ENCODE measurements around the gene TBC1D20. TPM values are rescaled to one million over a fixed set of nuclear protein-coding genes. Genes with fewer than 3 reads are reported as not detected.
A peak's percentile ranks its signal among the peaks of the same experiment; 100 is the strongest.

The TBC1D20 gene
- total RNA-seq, 1 experiment from 2014 or later = 20.1 TPM

DNA sequence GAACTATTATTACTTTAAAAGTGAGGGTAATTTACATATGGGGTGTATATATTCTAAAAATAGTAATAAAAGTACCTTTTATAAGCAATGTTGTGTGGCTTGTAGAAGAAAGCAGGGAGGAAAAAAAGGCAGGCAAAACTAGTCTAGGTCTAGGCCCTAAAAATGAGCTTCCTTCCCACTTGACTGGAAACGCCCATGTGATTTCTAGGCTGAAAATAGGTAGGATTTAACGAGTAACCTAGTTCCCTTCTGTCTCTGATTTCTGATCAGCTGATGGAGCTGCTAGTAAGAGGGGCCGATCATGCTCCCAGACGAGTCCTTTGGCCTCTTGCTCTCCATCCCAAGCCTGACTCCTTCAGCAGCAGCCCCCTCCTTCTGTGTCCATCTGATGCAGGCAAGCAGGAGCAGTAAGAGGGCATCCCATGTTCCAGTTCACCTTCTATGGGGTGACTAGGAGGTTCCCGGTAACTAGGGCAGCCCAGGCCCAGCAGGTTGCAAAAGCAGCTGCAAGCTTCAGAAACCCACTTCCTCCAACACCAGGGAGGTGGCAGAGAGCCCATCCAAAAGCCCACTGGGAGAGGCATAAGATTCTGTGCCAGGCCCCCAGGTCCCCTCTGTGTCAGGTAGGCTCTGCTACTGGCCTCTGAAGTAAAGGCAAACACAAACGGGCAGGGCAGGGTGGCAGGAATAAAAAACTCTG lies 24.4 kb downstream of the TBC1D20 start:
- Histone ChIP-seq H3K4me1 (replicated peaks) (no peaks in the 10 kb centered on the region), H3K27me3 (replicated peaks) (no peaks in the 10 kb centered on the region), H3K9me3 (replicated peaks) (no peaks in the 10 kb centered on the region), H3K4me3 (no peak overlapping the region), H3K27ac (no peak overlapping the region), H3K36me3 (peaks cover 88% of the 10 kb centered on the region)
- no peak for DNase-seq (ENCODE audit: low read depth in 1 of 2, low spot score in 2 of 2)

- no peak overlapping the region for H3K27ac ChIP-seq
- no peak for DNase-seq (ENCODE audit: low read depth in 1 of 2, low spot score in 2 of 2)
- H3K36me3 ChIP-seq = peaks cover 89% of the 10 kb centered on the region
- no peak overlapping the region for H3K4me3 ChIP-seq
- no peaks in the 10 kb centered on the region for H3K27me3 ChIP-seq (replicated peaks)
- no peaks in the 10 kb centered on the region for H3K4me1 ChIP-seq (replicated peaks)
- H3K9me3 ChIP-seq (replicated peaks) = no peaks in the 10 kb centered on the region
Measured at GRCh38 chr20:436476-436875, 25.9 kb downstream of the TBC1D20 start.

DNA sequence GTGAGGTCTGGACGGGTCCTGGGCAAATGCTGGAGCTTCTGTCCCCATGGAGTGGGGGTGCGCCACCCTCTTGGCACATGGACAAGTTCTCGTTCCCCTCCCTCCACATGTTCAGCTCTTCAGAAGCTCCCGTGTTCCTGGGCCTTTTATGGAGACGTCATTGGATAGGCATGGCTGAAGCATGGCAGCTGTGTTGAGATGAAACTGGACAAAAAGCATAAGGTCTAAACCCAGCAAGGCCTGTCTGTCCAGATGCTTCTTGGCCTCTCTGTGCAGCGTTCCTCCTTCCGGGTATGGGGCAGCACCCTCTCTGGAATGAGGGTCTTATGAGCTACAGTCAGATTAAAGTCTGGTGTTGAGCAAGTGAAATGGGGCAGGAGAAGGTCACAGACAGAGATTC lies 26.8 kb downstream of the TBC1D20 start:
- no peak overlapping the region for H3K27ac ChIP-seq
- H3K9me3 ChIP-seq (replicated peaks) = no peaks in the 10 kb centered on the region
- no peaks in the 10 kb centered on the region for H3K27me3 ChIP-seq (replicated peaks)
- H3K4me1 ChIP-seq (replicated peaks) = no peaks in the 10 kb centered on the region
- no peak overlapping the region for H3K4me3 ChIP-seq
- no peak for DNase-seq (ENCODE audit: low read depth in 1 of 2, low spot score in 2 of 2)
- H3K36me3 ChIP-seq = peaks cover 89% of the 10 kb centered on the region

GRCh38 chr20:434661-435419 lies 27.5 kb downstream of the TBC1D20 start:
- no peak for DNase-seq (ENCODE audit: low read depth in 1 of 2, low spot score in 2 of 2)
- peaks cover 89% of the 10 kb centered on the region for H3K36me3 ChIP-seq
- H3K27ac ChIP-seq = no peak overlapping the region
- no peaks in the 10 kb centered on the region for H3K4me1 ChIP-seq (replicated peaks)
- H3K9me3 ChIP-seq (replicated peaks) = no peaks in the 10 kb centered on the region
- no peak overlapping the region for H3K4me3 ChIP-seq
- H3K27me3 ChIP-seq (replicated peaks) = no peaks in the 10 kb centered on the region

DNA sequence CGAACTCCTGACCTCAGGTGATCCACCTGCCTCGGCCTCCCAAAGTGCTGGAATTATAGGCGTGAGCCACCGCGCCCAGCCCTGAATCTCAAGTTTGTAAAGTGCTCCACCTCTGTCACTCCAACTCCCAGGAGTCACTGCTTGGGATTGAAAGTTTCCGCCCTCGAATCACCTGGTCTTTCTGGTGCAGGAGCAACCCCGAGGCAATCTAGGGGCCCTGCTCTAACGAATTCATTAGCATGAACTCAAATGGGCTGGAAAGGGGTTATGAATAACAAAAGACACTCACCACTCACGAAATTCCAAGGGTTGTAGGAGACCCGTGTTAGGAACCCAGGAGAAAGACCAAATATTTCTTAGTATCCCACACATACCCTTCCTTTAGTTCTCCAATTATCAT lies 28.1 kb downstream of the TBC1D20 start:
- no peak for DNase-seq (ENCODE audit: low read depth in 1 of 2, low spot score in 2 of 2)
- H3K27me3 ChIP-seq (replicated peaks) = no peaks in the 10 kb centered on the region
- H3K9me3 ChIP-seq (replicated peaks) = no peaks in the 10 kb centered on the region
- peaks cover 89% of the 10 kb centered on the region for H3K36me3 ChIP-seq
- no peaks in the 10 kb centered on the region for H3K4me1 ChIP-seq (replicated peaks)
- no peak overlapping the region for H3K27ac ChIP-seq
- no peak overlapping the region for H3K4me3 ChIP-seq

DNA sequence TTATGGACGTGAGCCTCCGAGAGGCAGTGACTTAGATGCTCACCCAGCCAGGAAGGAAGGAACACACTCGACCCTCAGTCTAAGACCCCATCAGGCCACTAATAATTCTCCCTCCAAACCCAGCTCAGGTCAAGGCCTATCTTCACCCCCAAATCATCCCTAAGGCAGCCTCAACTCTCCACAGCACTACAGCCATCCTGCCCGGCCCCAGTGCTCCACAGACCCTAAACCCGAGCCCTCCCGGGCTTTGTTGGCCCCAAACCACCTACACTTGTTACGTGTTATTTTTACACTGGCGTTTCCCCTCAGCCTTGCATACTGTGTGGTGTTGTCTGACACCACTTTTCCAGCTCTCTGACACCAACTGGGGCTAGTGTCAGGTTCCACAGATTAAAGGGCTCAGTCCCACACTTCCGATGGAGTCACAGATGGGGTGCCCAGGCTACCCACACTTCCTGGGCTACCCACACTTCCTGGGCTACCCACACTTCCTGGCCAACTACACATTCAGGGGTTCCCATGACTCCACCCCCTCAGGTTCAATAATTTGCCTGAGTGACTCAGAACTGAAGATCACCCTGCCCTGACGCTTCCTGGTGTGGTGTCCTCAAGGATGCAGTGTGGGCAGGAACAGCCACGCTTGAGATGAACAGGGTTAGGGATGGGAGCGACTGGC lies 28.9 kb downstream of the TBC1D20 start:
- peaks cover 88% of the 10 kb centered on the region for H3K36me3 ChIP-seq
- H3K4me1 ChIP-seq (replicated peaks) = no peaks in the 10 kb centered on the region
- no peak overlapping the region for H3K4me3 ChIP-seq
- H3K27me3 ChIP-seq (replicated peaks) = no peaks in the 10 kb centered on the region
- no peaks in the 10 kb centered on the region for H3K9me3 ChIP-seq (replicated peaks)
- no peak overlapping the region for H3K27ac ChIP-seq
- DNase-seq (ENCODE audit: low read depth in 1 of 2, low spot score in 2 of 2) = no peak

GRCh38 chr20:432677-433299 lies 29.5 kb downstream of the TBC1D20 start:
- DNase-seq (ENCODE audit: low read depth in 1 of 2, low spot score in 2 of 2) = no peak
- Histone ChIP-seq H3K4me3 (no peak overlapping the region), H3K4me1 (replicated peaks) (no peaks in the 10 kb centered on the region), H3K36me3 (peaks cover 88% of the 10 kb centered on the region), H3K9me3 (replicated peaks) (no peaks in the 10 kb centered on the region), H3K27me3 (replicated peaks) (no peaks in the 10 kb centered on the region), H3K27ac (no peak overlapping the region)

DNA sequence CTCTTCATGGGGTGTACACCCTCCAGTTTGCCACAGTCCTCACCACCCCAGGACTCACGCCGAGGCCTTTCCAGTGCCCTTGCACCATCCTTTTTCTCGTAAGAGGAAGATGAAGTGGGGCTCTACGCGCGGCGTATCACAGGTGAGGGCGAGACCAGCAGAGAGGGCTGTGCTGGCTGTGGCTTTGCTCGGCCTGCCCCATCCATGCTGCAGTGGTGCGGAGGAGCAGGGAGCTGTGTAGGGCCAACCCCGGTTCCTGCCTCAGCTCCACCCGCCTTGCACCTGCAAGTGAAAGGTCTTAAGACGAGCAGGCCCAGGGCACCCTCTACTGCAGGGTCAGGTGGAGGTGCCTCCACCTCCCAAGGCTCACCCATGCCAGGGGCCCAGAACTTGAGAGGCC lies 30.1 kb downstream of the TBC1D20 start:
- H3K9me3 ChIP-seq (replicated peaks) = no peaks in the 10 kb centered on the region
- no peak for DNase-seq (ENCODE audit: low read depth in 1 of 2, low spot score in 2 of 2)
- H3K4me3 ChIP-seq = no peak overlapping the region
- H3K36me3 ChIP-seq = peaks cover 88% of the 10 kb centered on the region
- H3K27me3 ChIP-seq (replicated peaks) = no peaks in the 10 kb centered on the region
- H3K4me1 ChIP-seq (replicated peaks) = no peaks in the 10 kb centered on the region
- H3K27ac ChIP-seq = no peak overlapping the region

- Histone ChIP-seq H3K27me3 (replicated peaks) (no peaks in the 10 kb centered on the region), H3K36me3 (peaks cover 85% of the 10 kb centered on the region), H3K4me3 (no peak overlapping the region), H3K27ac (no peak overlapping the region), H3K4me1 (replicated peaks) (no peaks in the 10 kb centered on the region), H3K9me3 (replicated peaks) (no peaks in the 10 kb centered on the region)
- DNase-seq (ENCODE audit: low read depth in 1 of 2, low spot score in 2 of 2) = peak; percentile 19 to 69
Measured at GRCh38 chr20:431012-431904, 31.1 kb downstream of the TBC1D20 start.

DNA sequence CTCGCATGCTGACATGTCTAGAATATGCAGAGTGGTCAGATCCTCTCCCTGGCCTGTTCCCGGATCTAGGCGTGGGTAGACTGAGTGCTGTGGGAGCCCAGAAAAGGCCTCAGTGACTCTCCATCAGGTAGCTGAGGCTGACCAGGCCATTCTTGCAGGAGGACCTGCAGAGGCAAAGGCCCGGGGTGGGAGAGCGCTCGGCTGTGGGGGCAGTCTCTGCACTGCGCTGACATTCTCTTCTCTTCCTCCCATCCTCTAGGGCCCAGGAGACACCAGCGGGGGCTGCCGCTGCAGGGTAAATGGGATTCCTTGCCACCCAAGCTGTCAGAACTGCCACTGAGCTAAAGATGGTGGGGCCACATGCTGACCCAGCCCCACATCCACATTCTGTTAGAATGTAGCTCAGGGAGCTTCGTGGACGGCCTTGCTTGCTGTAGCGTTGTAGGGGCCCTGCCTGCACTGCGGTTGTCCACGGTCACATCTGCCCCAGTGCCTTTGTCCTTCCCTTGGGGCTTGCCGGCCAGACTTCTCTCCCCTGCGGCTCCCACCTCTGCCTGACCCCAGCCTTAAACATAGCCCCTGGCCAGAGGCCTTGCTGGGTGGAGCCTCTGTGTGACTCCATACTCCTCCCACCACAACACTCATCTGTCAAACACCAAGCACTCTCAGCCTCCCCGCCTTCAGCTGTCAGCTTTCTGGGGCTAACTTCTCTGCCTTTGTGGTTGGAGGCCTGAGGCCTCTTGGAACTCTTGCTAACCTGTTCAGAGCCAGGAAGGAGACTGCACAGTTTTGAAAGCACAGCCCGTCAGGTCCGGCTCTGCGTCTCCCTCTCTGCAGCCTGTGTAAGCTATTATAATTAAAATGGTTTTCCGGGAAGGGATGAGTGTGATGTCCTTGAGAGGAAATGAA lies 32.0 kb downstream of the TBC1D20 start:
- DNase-seq (ENCODE audit: low read depth in 1 of 2, low spot score in 2 of 2) = no peak
- Histone ChIP-seq H3K4me1 (replicated peaks) (no peaks in the 10 kb centered on the region), H3K9me3 (replicated peaks) (no peaks in the 10 kb centered on the region), H3K27ac (no peak overlapping the region), H3K27me3 (replicated peaks) (no peaks in the 10 kb centered on the region), H3K36me3 (peaks cover 82% of the 10 kb centered on the region), H3K4me3 (no peak overlapping the region)

- H3K9me3 ChIP-seq (replicated peaks) = no peaks in the 10 kb centered on the region
- no peaks in the 10 kb centered on the region for H3K4me1 ChIP-seq (replicated peaks)
- H3K36me3 ChIP-seq = peaks cover 74% of the 10 kb centered on the region
- no peak overlapping the region for H3K4me3 ChIP-seq
- H3K27me3 ChIP-seq (replicated peaks) = no peaks in the 10 kb centered on the region
- DNase-seq (ENCODE audit: low read depth in 1 of 2, low spot score in 2 of 2) = no peak
- no peak overlapping the region for H3K27ac ChIP-seq
Measured at GRCh38 chr20:428658-429200, 33.6 kb downstream of the TBC1D20 start.
